Heart right ventricle (tissue), 16 donors: ENCODE measurements around the gene UBP1. TPM values are rescaled to one million over a fixed set of nuclear protein-coding genes. Genes with fewer than 3 reads are reported as not detected.
A peak's percentile ranks its signal among the peaks of the same experiment; 100 is the strongest.

Experiments
- ATAC-seq, 8 donors: fragments of 200-7000 bp; cut with Tn5 transposase; one replicate each; pipeline ENCODE4 v1.9.1; 2020; ENCODE audit warnings: mild to moderate bottlenecking in 8 of 8, moderate library complexity in 8 of 8, moderate number of reproducible peaks in 1 of 8
- DNase-seq, 2 donors: peaks; one replicate each; pipeline ENCODE4 v3.0.0-alpha.2; 2020
- H3K27ac ChIP-seq, 10 donors: fragments of 200-600 bp; sonication (generic) in 2 of 10; one replicate each; pipeline versions ENCODE4 v1.5.0 to v1.8.0; 2020 to 2022; ENCODE audit warnings: mild to moderate bottlenecking in 3 of 10
- H3K27me3 ChIP-seq, 7 donors: fragments of 200-600 bp; one replicate each; pipeline ENCODE4 v1.8.0; 2021 to 2022; ENCODE audit warnings: mild to moderate bottlenecking in 2 of 7
- H3K36me3 ChIP-seq, 9 donors: fragments of 200-600 bp; sonication (generic) in 1 of 9; one replicate each; pipeline versions ENCODE4 v1.5.0 to v1.8.0; 2020 to 2022; ENCODE audit warnings: mild to moderate bottlenecking in 2 of 9
- H3K4me1 ChIP-seq, 9 donors: fragments of 200-600 bp; sonication (generic) in 1 of 9; one replicate each; pipeline versions ENCODE4 v1.5.0 to v1.8.0; 2020 to 2022; ENCODE audit warnings: mild to moderate bottlenecking in 4 of 9
- H3K4me3 ChIP-seq, 10 donors: fragments of 200-600 bp; sonication (generic) in 2 of 10; one replicate each; pipeline versions ENCODE4 v1.5.0 to v1.8.0; 2020 to 2022; ENCODE audit warnings: mild to moderate bottlenecking in 7 of 10, moderate library complexity in 2 of 10
- H3K9me3 ChIP-seq, 11 donors: fragments of 200-600 bp in 10 of 11; sonication (generic) in 2 of 11; one replicate each; pipeline versions ENCODE4 v1.5.0 to v1.8.0; 2013 to 2022; ENCODE audit warnings: mild to moderate bottlenecking in 2 of 11, control low read depth in 1 of 11, moderate library complexity in 1 of 11
- CTCF ChIP-seq, 9 donors: fragments of 200-600 bp; sonication (generic) in 2 of 9; IDR thresholded peaks; one replicate each; pipeline versions ENCODE4 v1.5.0 to v1.8.0; 2021 to 2022; ENCODE audit warnings: antibody characterized with exemption in 9 of 9, mild to moderate bottlenecking in 5 of 9, moderate library complexity in 1 of 9
- WGBS, 2 donors: extraction: QIAGEN DNeasy Blood & Tissue Kit; methylation state at CpG; one replicate each; pipeline ENCODE4 v1.1.7; 2013; ENCODE audit warnings: inconsistent platforms in 1 of 2; 5-methylcytosine and 5-hydroxymethylcytosine counted together
- intact Hi-C, 10 donors: fragments of 100-400 bp; cut with DNase I; formaldehyde crosslinking; loops; one replicate each; pipeline versions ENCODE4 v1.11.1 to v1.14.2; 2022
- polyA plus RNA-seq, 2 donors: library from polyadenylated mRNA; stranded (reverse); fragments of 200-250 nt; gene quantifications; one replicate each; pipeline ENCODE4 v1.2.3, GENCODE V29; 2013
- total RNA-seq, 10 donors: library from RNA; stranded (reverse); fragmentation: NEBNext Ultra II Directional in 3 of 10; extraction: Animal tissue kit (Norgen Biotek cat#: 25700) in 3 of 10; gene quantifications; one replicate each; pipeline versions ENCODE4 v1.2.1 to v1.2.4, GENCODE V29; 2021 to 2023
- donor health status: Arrhythmogenic right ventricular cardiomyopathy.
- donor health status: ischemic (EF 13 %, LVEDD 7.1; RV severe dilation, severe dysfunction).
- donor health status: healthy with polysubstance abuse.
- donor health status: DM: no; HTN: yes; CAD: no.
- donor health status: DM: no; HTN: no; CAD: no.
- donor health status: ischemic (EF 25% LVEDD 6.9; RV normal size, moderate dysfunction).
- donor health status: ischemic (EF 25% LVEDD 5.7; RV mildly dilated, moderate dysfunction).
- donor health status: healthy.
- donor health status: DM: yes; HTN: yes; CAD: no.
- donor health status: Ischemic cardiomyopathy.
- donor health status: ischemic (EF 35%, LVEDD 5.7; RV mildly dilated, moderate dysfunction).
- donor health status: nonischemic (EF 11% LVEDD 7.7; RV severe dilation, severe dysfunction).
- donor health status: DM: yes; HTN: yes; CAD: no.
- donor health status: PGD.
- donor health status: ischemic (EF 29% LVEDD 5.4; RV normal size, mild dysfunction).
- donor health status: nonischemic (EF 23%, LVEDD 6.1; RV moderate dilation, normal function).

Gene UBP1
- total and polyA plus RNA-seq, 12 donors, result 18.0 to 51.7 (median 40.0) TPM

GRCh38 chr3:33426630-33427317 is 13.4 kb downstream of the UBP1 start:
- H3K36me3 ChIP-seq, result peaks cover 0 to 37% (median 5%) of the 10 kb centered on the region in 9 donors
- WGBS, 2 donors, result 94 to 96% methylated on average over 10 of the region's 10 CpGs
- DNase-seq (no peak), ATAC-seq (no peak)
- H3K9me3 ChIP-seq, result no peaks in the 10 kb centered on the region
- no peaks in the 10 kb centered on the region for H3K27me3 ChIP-seq
- intact Hi-C loops, result no loop called here
- peaks cover 0 to 66% (median 56%) of the 10 kb centered on the region in 9 donors for H3K4me1 ChIP-seq
- H3K4me3 ChIP-seq, result no peak overlapping the region
- no peak for TF ChIP-seq CTCF (IDR thresholded peaks at IDR 0.05)
- no peak overlapping the region for H3K27ac ChIP-seq

- peaks cover 0 to 44% (median 8%) of the 10 kb centered on the region in 9 donors for H3K36me3 ChIP-seq
Observed at GRCh38 chr3:33426068-33426467, 14.1 kb downstream of the UBP1 start.

DNA sequence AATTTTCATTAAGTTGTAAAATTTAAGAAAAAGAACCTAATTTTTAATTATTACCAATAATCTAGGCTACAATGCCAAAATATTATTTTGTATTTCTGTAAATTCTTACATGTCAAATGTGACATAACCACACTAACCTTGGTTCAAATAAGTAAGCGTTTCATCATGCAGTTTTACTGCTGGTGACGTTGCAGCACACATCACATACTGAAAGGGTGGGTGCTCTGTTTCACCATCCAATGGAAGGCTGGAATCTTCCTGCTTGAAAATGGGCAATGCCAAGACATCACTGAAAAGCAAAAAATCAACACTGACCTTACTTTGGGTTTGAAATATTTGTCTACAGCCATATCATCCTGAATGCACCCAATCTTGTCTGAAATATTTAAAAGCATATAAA is 14.8 kb downstream of the UBP1 start:
- intact Hi-C loops, result no loop called here
- 72 to 78% methylated on average over 2 of the region's 2 CpGs for WGBS, 2 donors
- TF ChIP-seq CTCF (IDR thresholded peaks at IDR 0.05), result no peak
- Histone ChIP-seq H3K36me3 (peaks cover 0 to 50% (median 13%) of the 10 kb centered on the region in 9 donors), H3K9me3 (no peaks in the 10 kb centered on the region), H3K27ac (peak overlapping the region in 2 of 10 donors; percentile 19 to 61), H3K27me3 (no peaks in the 10 kb centered on the region), H3K4me1 (peaks cover 0 to 56% (median 44%) of the 10 kb centered on the region in 9 donors), H3K4me3 (no peak overlapping the region)
- ATAC-seq, result no peak
- no peak for DNase-seq

More at GRCh38 chr3:33426068-33426467, 14.1 kb downstream of the UBP1 start:
- 43 to 54% methylated on average over 1 of the region's 1 CpG for WGBS, 2 donors
- DNase-seq, result no peak
- H3K27me3 ChIP-seq, result no peaks in the 10 kb centered on the region
- intact Hi-C loops, result no loop called here
- TF ChIP-seq CTCF (IDR thresholded peaks at IDR 0.05), result no peak
- no peak overlapping the region for H3K4me3 ChIP-seq
- no peak overlapping the region for H3K27ac ChIP-seq
- H3K9me3 ChIP-seq, result no peaks in the 10 kb centered on the region
- ATAC-seq, result no peak
- H3K4me1 ChIP-seq, result peaks cover 0 to 59% (median 51%) of the 10 kb centered on the region in 9 donors

GRCh38 chr3:33424606-33425452 is 15.4 kb downstream of the UBP1 start:
- Histone ChIP-seq H3K9me3 (no peaks in the 10 kb centered on the region), H3K4me1 (peaks cover 0 to 54% (median 38%) of the 10 kb centered on the region in 9 donors), H3K4me3 (no peak overlapping the region), H3K27ac (peak overlapping the region in 7 of 10 donors; percentile 18 to 61 (median 28)), H3K36me3 (peaks cover 0 to 57% (median 15%) of the 10 kb centered on the region in 9 donors), H3K27me3 (no peaks in the 10 kb centered on the region)
- DNase-seq (peak in 1 of 2 donors; percentile 15), ATAC-seq (peak in 6 of 8 donors; percentile 55 to 81 (median 73))
- WGBS, 2 donors, result 73 to 78% methylated on average over 10 of the region's 10 CpGs
- TF ChIP-seq CTCF (IDR thresholded peaks at IDR 0.05), result no peak
- intact Hi-C loops, result no loop called here
